Head of caudate nucleus (tissue), 42 donors: ENCODE data around the gene JAK3.
"Not testable (repeated sequence)": the region's sequence is repeated elsewhere in the genome, so short reads cannot be mapped to it uniquely, and the experiment has no call there.

Source experiments
- DNase-seq, 42 donors: peaks; one replicate each; pipeline versions ENCODE4 v3.0.0 to v3.0.0-alpha.2; 2020 to 2021; ENCODE audit warnings: mixed read lengths in 7 of 42
- intact Hi-C: fragments of 100-400 bp; cut with DNase I; formaldehyde crosslinking; loops from one replicate; pipeline ENCODE4 v1.15.0; 2022

JAK3 gene

DNA sequence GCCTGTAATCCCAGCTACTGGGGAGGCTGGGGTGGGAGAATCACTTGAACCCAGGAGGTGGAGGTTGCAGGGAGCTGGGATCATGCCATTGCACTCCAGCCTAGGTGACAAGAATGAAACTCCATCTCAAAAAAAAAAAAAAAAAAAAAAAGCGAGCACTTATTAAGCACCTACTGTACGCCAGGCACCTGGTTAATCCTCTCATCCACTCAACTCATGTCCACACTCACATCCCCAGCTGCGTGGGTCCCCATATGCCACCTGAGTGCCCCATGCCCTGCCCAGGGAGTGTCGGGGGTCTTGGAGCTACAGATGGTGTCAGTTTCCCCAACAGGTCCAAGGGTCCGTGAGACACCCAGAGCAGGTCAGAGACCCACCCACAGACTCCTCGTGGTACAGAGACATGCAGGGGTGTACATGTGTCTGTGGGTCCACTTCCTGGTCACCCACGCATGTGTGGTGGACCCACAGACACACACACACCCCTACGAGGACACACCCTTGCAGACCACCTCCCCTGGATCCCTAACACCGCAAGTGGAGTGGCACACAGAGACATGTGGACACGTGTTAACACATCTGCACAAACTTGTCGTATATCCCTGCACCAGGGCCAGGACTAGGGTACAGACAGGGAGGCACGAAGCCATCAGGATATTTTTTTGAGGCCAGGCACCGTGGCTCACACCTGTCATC, 30.0 kb downstream of the JAK3 start:
- intact Hi-C loops, result no loop called here
- no peak for DNase-seq

DNA sequence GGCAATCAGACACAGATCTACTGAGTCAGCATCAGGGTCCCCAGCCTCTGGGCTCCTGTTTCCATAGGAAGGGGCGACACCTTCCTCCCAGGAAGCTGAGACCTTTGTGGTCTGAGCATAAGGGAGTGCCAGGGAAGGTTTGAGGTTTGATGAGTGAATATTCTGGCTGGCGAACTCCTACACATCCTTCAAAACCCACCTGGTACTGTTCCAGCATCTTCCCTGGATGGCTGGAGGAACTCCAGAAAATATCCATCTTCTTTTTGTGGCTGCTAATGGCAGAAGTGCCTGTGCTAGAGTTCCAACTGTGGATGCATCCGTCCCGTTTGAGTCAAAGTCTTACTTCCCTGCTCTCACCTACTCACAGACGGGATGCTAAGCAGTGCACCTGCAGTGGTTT, 35.7 kb downstream of the JAK3 start:
- intact Hi-C loops, result no loop called here
- DNase-seq, result no peak

GRCh38 chr19:17811681-17812080, 36.1 kb downstream of the JAK3 start:
- intact Hi-C loops, result no loop called here
- DNase-seq, result no peak

- DNase-seq, result no peak
- intact Hi-C loops, result no loop called here
These were observed 36.7 kb downstream of the JAK3 start for GRCh38 chr19:17811103-17811502.

DNA sequence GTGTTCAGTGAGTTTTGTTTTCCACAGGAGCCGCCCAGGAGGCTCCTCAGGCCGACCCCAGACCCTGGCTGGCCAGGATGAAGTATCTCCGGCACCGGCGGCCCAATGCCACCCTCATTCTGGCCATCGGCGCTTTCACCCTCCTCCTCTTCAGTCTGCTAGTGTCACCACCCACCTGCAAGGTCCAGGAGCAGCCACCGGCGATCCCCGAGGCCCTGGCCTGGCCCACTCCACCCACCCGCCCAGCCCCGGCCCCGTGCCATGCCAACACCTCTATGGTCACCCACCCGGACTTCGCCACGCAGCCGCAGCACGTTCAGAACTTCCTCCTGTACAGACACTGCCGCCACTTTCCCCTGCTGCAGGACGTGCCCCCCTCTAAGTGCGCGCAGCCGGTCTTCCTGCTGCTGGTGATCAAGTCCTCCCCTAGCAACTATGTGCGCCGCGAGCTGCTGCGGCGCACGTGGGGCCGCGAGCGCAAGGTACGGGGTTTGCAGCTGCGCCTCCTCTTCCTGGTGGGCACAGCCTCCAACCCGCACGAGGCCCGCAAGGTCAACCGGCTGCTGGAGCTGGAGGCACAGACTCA, 40.0 kb downstream of the JAK3 start:
- intact Hi-C loops, result no loop called here
- DNase-seq, result no peak

DNA sequence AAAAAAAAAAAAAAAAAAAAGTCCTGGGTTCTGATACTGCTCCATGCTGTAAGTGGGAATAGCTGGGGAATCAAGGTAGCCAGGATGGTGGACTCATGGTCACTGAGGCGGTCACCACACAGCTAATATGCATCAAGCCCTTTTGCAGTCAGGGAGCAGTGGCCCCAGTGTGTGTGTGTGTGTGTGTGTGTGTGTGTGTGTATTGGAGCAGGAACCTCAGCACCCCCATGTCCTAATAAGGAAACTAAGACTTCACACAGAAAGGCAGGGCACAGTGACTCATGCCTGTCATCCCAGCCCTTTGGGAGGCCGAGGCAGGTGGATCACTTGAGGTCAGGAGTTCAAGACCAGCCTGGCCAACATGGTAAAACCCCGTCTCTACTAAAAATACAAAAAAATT, 40.8 kb downstream of the JAK3 start:
- intact Hi-C loops, result no loop called here
- DNase-seq, result no peak

DNA sequence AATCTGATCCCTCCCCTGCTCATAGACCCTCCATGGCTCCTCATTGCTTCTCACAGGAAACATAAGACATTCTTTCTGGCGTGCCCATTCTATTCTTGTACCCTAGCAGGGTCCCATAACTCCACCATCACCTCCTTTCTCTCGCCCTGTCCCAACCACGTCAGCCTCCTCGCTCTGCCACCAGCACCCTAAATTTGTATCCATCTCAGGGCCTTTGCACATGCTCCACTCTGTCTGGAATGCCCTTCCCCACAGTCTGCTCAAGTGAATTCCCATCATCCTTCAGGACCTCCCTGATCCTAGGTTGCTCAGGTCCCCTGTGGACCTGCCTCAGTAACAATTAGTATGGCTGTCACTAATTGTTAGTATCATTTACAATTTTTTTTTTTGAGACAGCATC, 42.4 kb downstream of the JAK3 start:
- intact Hi-C loops, result no loop called here
- no peak for DNase-seq

DNA sequence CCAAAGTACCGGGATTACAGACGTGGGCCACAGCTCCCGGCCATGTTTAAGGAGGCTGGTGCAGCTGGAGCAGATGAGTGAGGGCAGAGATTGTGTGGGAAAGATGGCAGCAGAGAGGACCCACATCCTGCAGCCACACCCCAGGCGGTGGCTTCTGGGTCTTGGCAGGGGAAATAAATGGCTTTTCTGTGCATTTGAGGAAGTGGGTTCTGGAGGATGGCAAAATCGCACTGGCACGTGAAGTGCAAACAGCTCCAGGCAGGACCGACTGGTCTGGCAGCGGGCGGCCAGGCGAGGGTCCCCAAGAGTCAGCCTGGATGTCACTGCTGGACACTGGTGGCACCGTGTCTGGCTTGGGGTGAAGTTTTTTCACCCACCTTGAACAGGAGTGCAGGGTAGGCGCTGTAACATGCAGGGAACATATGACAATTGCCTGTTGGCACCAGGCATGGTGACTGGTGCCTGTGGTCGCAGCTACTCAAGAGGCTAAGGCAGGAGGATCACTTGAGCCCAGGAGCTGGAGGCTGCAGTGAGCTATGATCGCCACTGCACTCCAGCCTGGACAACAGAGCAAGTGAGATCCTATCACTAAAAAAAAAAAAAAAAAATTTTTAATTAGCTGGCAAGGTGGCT, 44.4 kb downstream of the JAK3 start:
- peak in 7 of 42 donors; percentile 9 to 41 (median 24) for DNase-seq
- intact Hi-C loops, result no loop called here

GRCh38 chr19:17802137-17802858, 45.5 kb downstream of the JAK3 start:
- no peak for DNase-seq
- intact Hi-C loops, result no loop called here

- intact Hi-C loops, DNase-seq: not testable (repeated sequence)
These were observed 49.2 kb downstream of the JAK3 start for GRCh38 chr19:17798599-17798998.

GRCh38 chr19:17797424-17798201, 50.2 kb downstream of the JAK3 start:
- intact Hi-C loops, result no loop called here
- no peak for DNase-seq

DNA sequence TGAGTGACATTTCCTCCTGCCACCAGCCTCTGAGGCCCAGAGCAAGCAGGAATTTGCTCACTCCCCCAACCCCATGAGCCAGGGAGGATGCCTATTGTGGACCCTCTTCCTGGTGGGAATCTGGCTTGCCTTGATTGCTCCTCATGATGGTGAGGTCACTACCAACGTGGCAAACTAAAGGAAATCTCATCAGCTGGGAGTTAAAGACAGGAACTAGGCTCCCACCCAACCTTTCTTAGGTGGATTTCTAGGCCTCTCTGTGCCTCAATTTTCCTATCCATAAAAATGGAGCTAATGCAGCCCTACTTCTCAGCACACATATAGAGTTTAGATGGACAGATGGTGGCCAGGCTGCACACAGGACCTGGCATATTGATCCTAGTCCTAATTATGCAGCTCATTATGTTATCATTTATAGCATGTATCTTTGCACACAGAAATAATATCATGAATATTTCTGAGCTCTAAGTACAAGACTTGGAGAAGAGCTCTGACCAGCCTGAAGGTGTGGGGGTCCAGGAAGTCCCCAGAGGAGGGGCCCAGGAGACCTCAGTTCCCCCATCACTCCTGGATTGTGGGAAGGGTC, 50.9 kb downstream of the JAK3 start:
- no peak for DNase-seq
- intact Hi-C loops, result no loop called here

- intact Hi-C loops, result no loop called here
- DNase-seq, result no peak
These were observed 51.6 kb downstream of the JAK3 start for GRCh38 chr19:17796013-17796837.

DNA sequence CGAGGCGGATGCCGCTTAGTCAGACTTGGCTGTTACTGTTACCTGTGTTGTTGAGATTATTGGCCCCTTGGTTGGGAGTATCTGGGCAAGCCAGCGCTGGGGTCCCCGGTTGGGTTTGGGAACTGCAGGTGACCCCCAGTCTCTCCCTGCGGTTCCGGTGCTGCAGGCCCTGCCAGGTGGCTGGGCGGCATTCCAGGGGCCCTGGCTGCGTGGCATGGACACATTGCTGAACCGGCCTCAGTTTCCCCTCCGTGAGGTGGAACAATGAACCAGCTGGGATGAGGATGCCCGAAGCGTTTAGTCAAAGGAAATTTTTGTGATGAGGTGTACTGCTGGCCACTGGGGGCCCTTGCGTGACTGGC, 52.3 kb downstream of the JAK3 start:
- DNase-seq, result no peak
- intact Hi-C loops, result no loop called here

DNA sequence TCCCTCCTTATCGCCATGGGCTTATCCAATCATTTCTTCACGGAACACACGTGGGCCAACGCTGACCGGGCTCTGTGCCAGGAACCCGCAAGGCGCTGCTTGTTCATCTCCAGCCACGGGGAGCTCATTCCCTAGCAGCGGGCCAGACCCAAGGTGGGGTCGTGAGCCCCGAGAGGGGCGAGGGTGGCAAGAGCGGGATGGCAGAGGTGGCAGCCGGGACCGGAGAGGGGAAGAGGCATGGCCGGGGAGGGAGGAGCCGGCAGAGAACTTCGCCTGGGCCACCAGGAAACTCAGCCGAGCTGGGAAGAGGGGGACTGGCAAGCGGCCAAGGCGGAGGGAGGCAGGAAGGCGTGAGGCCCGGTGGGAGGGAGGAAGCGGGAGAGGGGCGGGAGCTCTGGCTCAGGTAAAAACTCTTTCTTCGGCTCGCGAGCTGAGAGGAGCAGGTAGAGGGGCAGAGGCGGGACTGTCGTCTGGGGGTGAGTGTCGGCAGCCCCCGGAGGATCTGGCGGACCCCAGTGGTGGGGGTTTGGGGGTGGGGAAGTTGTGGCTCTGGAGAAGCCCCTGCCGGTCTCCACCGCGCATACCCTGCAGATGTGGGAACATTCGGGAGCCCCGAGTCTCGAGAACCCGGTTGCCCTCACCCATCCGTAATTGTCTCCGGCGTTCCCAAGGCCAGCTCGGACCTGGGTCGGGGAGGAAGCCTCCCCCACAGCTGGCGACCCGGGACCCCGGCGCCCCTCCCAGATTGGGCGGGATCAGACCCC, 52.9 kb downstream of the JAK3 start, which contains the start of gene B3GNT3:
TSS of gene B3GNT3 (plus strand) at position 408 of the 764 bp plus-strand sequence. CDS start 12,670 bp downstream, outside the sequence.
- intact Hi-C loops, result no loop called here
- DNase-seq, result peak in 6 of 42 donors; percentile 20 to 53 (median 30)

GRCh38 chr19:17794412-17794730, 53.4 kb downstream of the JAK3 start:
- no peak for DNase-seq
- intact Hi-C loops, result no loop called here

DNA sequence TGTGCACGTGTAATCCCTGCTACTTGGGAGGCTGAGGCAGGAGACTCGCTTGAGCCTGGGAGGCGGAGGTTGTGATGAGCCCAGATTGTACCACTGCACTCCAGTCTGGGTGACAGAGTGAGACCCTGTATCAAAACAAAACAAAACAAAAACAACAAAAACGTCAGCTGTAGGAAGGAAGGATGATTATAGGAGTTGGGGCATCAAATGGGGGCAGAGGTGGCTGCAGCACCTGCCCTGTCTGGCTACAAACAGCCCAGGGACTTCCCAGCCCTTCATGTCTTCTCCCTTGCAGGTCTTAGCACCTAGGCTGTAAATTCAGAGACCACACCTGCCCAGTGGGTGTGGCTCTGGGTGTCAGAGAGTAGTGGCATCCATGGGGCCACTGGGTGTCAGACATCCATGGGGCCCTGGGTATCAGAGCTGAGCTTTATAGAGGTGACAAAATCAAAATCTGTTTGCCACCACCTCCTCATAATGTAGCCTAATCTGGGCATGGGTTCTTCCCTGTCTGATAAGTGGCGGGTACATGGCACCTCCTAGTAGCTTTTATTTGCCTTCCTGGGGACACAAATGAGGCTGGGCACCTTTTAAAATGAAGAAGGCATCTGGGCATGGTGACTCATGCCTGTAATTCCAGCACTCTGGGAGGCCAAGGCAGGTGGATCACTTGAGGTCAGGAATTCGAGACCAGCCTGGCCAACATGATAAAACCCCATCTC, 57.6 kb downstream of the JAK3 start:
- no peak for DNase-seq
- intact Hi-C loops, result no loop called here
